ENCODE measurements around the gene GPR107.

The GPR107 gene

DNA sequence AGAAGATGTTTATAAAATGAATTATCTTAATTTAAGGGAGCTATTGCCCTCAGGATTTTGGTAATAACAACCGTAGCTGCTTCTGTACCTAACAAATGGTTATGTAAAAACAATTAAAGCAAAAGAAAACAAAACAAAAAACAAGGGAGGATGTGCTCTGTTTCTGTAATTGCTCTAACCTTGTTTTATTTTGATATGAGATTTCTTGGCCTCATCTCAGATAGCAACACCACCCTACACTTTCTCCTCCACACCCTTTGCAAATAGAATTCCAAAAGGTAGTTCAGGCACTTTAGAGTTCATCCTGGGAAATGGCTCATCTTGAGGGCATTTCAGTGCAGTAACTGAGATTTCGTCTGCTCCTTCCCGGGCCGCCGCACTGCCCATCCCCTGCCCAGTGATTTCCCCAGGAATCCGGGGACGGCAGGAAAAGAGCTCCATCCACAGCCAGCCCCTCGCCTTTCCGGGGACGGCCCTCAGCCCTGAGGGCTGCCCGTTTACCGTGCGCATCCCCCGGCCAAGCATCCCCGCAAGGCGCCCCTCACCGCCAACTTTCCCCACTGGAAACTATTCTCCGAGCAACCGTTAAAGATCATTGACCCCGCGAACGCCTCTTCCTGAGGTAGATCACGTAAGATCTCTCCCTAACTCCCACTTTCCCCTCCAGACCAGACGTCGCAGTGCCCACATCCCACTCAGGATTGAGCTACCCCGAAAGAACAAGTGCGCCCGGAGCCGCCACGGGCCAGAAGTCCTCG, 11.9 kb upstream of the GPR107 start:
- no peaks in the 10 kb centered on the region for H3K9me3 ChIP-seq (ENCODE audit: insufficient read depth, low read length)
- peak overlapping the region; percentile 97 for H3K9ac ChIP-seq (ENCODE audit: insufficient read length, low read depth)
- H3K4me1 ChIP-seq (ENCODE audit: insufficient read depth, insufficient read length) = peaks cover 3% of the 10 kb centered on the region
- DNase-seq (ENCODE audit: low read depth, low spot score) = no peak
- H3K36me3 ChIP-seq (ENCODE audit: insufficient read depth, insufficient read length, low read length) = no peaks in the 10 kb centered on the region
- H3K27me3 ChIP-seq (ENCODE audit: insufficient read depth, insufficient read length) = peaks cover 6% of the 10 kb centered on the region
- TF ChIP-seq SUZ12 (IDR thresholded peaks at IDR 0.05; ENCODE audit: extremely low read depth, insufficient read depth, insufficient read length) (no peak), YY1 (IDR thresholded peaks at IDR 0.05; ENCODE audit: insufficient read depth, insufficient read length) (no peak), ZNF274 (IDR thresholded peaks at IDR 0.05; ENCODE audit: low read depth, low read length) (no peak)
- peak overlapping the region; percentile 86 for H3K4me3 ChIP-seq (ENCODE audit: insufficient read length, low read depth)

DNA sequence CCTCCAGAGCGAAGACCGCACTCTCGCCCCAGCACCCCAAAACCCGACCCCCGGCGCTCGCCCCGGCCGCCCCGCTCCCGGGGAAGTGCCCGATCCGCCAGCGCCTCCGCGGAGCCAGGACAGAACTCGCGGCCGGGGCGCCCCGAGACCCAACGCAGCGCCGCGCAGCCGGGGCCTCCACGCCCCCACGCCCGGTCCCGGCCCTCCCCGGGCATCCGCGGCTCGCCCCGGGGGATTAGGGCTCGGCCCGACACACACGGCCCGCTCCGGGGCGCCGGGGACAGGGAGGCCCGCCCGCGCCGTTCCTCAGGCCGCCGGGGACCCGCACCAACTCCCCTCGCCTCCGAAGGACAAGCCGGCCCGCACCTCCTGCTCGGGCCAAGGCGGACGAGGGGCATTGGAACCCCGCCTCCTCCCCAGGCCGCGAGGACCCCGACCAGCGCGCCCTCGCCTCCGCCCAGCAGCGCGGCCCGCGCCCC, 11.3 kb upstream of the GPR107 start:
- H3K36me3 ChIP-seq (ENCODE audit: insufficient read depth, insufficient read length, low read length) = no peaks in the 10 kb centered on the region
- TF ChIP-seq ZNF274 (IDR thresholded peaks at IDR 0.05; ENCODE audit: low read depth, low read length) (no peak), YY1 (IDR thresholded peaks at IDR 0.05; ENCODE audit: insufficient read depth, insufficient read length) (no peak), SUZ12 (IDR thresholded peaks at IDR 0.05; ENCODE audit: extremely low read depth, insufficient read depth, insufficient read length) (no peak)
- peaks cover 6% of the 10 kb centered on the region for H3K27me3 ChIP-seq (ENCODE audit: insufficient read depth, insufficient read length)
- H3K9ac ChIP-seq (ENCODE audit: insufficient read length, low read depth) = peak overlapping the region; percentile 97
- peaks cover 3% of the 10 kb centered on the region for H3K4me1 ChIP-seq (ENCODE audit: insufficient read depth, insufficient read length)
- H3K4me3 ChIP-seq (ENCODE audit: insufficient read length, low read depth) = peak overlapping the region; percentile 86
- no peak for DNase-seq (ENCODE audit: low read depth, low spot score)
- H3K9me3 ChIP-seq (ENCODE audit: insufficient read depth, low read length) = no peaks in the 10 kb centered on the region

DNA sequence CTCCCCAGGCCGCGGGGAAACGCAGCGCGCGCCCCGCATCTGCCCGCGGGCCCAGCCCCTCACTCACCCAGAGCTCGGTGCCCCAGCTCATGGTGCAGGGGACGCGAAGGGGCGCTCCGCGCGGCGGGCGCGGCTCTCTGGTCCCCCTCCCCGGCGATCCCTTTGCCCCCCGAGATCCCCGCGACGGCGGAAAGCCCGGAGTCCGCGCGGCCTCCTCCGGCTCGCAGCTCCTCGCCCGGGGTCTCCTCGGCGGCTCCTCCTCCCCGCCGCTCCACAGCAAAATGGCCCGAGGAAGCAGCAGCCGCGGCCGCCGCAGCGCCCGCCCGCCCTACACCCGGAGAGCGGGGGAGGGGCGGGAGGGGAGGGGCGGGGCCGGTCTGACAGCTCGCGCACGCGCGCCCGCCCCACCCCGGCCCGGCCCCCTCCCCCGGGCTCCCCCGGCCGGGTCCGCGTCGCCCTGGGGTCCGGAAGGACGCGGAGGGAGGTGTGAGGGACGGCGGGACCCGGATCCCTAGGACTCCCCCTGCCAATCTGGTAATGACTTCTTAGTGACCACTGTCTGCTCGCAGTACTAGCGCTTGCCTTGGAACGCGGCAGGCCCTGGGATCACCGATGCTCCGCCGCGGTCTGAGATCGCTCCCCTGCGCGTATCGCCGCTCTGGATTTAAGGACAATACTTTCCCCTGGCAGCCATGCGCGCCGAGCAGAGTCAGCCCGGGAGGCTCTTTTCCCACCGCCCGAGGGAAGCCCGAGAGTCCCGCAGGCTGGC, 10.6 kb upstream of the GPR107 start, which contains the start of gene FNBP1:
FNBP1 (minus strand) TSS at position 305 of the 769 bp plus-strand sequence; CDS start at position 91, 214 bp downstream.
- peaks cover 4% of the 10 kb centered on the region for H3K36me3 ChIP-seq (ENCODE audit: insufficient read depth, insufficient read length, low read length)
- peaks cover 3% of the 10 kb centered on the region for H3K4me1 ChIP-seq (ENCODE audit: insufficient read depth, insufficient read length)
- TF ChIP-seq YY1 (IDR thresholded peaks at IDR 0.05; ENCODE audit: insufficient read depth, insufficient read length) (no peak), ZNF274 (IDR thresholded peaks at IDR 0.05; ENCODE audit: low read depth, low read length) (no peak), SUZ12 (IDR thresholded peaks at IDR 0.05; ENCODE audit: extremely low read depth, insufficient read depth, insufficient read length) (no peak)
- DNase-seq (ENCODE audit: low read depth, low spot score) = peak; percentile 69
- no peaks in the 10 kb centered on the region for H3K9me3 ChIP-seq (ENCODE audit: insufficient read depth, low read length)
- H3K9ac ChIP-seq (ENCODE audit: insufficient read length, low read depth) = peak within 1 kb of the TSS; percentile 97
- H3K27me3 ChIP-seq (ENCODE audit: insufficient read depth, insufficient read length) = peaks cover 6% of the 10 kb centered on the region
- H3K4me3 ChIP-seq (ENCODE audit: insufficient read length, low read depth) = peak within 1 kb of the TSS; percentile 86

DNA sequence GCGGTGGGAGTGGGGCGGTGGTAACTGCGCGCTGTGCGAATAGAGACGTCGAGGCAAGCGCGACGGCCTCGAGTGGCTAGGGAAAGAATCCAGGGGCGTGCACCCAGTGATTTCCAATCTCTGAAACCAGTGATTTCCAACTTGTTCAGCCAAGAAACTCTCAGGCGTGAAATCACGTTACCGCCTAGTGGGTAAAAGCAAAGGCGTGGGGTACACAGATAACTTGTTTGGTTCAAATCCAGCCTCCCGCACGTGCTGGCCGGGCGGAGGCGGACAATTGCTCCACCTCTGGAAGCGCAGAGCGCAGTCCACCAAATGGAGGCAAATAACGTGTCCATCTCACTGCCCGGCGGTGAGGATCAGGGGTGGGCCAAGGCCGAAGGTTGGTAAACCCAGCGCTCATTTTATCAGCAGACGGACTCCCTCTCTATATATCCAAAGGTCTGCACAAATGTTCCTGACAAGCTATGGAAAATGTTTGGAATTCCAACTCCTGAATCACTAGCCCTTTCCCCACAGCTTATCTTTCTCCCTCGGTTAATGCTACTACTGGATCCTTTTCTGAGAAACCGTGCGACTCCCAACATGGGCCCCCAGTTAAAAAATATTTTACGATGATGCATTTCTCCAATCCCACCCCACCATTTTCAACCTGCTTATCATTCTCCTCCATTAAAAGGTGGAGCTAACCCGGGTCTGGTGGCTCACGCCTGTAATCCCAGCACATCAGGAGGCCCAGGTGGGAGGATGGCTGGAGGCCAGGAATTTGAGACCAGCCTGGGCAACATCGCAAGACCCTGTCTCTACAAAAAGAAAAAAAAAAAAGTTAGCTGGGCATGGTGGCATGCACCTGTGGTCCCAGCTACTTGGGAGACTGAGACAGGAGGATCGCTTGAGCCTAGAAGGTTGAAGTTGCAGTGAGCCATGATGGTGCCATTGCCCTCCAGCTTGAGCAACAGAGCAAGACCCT, 9.8 kb upstream of the GPR107 start:
- peak overlapping the region; percentile 56 for H3K4me3 ChIP-seq (ENCODE audit: insufficient read length, low read depth)
- peak overlapping the region; percentile 85 for H3K9ac ChIP-seq (ENCODE audit: insufficient read length, low read depth)
- H3K9me3 ChIP-seq (ENCODE audit: insufficient read depth, low read length) = no peaks in the 10 kb centered on the region
- TF ChIP-seq ZNF274 (IDR thresholded peaks at IDR 0.05; ENCODE audit: low read depth, low read length) = no peak
- TF ChIP-seq YY1 (IDR thresholded peaks at IDR 0.05; ENCODE audit: insufficient read depth, insufficient read length) = no peak
- TF ChIP-seq SUZ12 (IDR thresholded peaks at IDR 0.05; ENCODE audit: extremely low read depth, insufficient read depth, insufficient read length) = no peak
- H3K27me3 ChIP-seq (ENCODE audit: insufficient read depth, insufficient read length) = peaks cover 6% of the 10 kb centered on the region
- peaks cover 4% of the 10 kb centered on the region for H3K36me3 ChIP-seq (ENCODE audit: insufficient read depth, insufficient read length, low read length)
- DNase-seq (ENCODE audit: low read depth, low spot score) = no peak
- peaks cover 3% of the 10 kb centered on the region for H3K4me1 ChIP-seq (ENCODE audit: insufficient read depth, insufficient read length)

DNA sequence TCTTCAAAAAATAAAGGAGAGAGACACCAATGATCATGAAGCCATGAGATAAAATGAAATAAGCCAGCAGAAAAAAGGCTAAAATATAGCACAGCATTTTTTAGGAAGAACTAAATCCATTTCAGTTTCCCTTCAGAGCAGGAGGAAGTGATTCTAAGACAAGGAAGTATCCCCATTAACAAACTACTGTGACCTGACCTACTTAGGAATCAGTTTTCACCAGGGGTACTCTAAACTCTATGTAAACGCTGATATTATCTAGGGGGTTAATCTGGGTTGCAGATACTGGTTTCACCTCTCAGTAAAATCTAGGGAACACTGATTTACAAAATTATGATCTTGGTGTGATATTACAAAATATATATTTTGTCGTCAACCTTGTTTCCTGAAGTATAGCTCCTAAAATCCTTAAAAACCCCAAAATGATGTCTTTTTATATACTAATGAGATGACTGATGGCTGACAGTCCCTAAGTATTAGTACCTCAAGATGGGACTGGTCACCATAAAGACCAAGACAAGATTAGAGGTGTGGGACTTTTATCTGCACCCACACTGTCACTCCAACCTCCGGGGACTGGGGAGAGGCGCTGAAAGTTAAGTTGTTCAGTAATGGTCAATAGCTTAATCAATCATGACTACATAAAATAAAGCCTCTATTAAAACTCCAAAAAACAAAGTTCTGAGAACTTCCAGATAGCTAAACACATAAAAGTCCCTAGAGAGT, 7.8 kb upstream of the GPR107 start:
- no peak for DNase-seq (ENCODE audit: low read depth, low spot score)
- TF ChIP-seq YY1 (IDR thresholded peaks at IDR 0.05; ENCODE audit: insufficient read depth, insufficient read length) (no peak), ZNF274 (IDR thresholded peaks at IDR 0.05; ENCODE audit: low read depth, low read length) (no peak), SUZ12 (IDR thresholded peaks at IDR 0.05; ENCODE audit: extremely low read depth, insufficient read depth, insufficient read length) (no peak)
- Histone ChIP-seq H3K9me3 (ENCODE audit: insufficient read depth, low read length) (no peaks in the 10 kb centered on the region), H3K27me3 (ENCODE audit: insufficient read depth, insufficient read length) (peaks cover 6% of the 10 kb centered on the region), H3K4me3 (ENCODE audit: insufficient read length, low read depth) (no peak overlapping the region), H3K9ac (ENCODE audit: insufficient read length, low read depth) (no peak overlapping the region), H3K36me3 (ENCODE audit: insufficient read depth, insufficient read length, low read length) (peaks cover 4% of the 10 kb centered on the region), H3K4me1 (ENCODE audit: insufficient read depth, insufficient read length) (peaks cover 3% of the 10 kb centered on the region)

Data from NT2/D1 (cell line).